CD4-positive, alpha-beta T cell treated with Interleukin-6 at 100 ng/mL for 8 hours (primary cell): ENCODE measurements around the gene BTG2.

ENCODE experiments used
- DNase-seq: peaks from one replicate; pipeline ENCODE4 v3.0.0-alpha.2; 2020; ENCODE audit warnings: mixed read lengths, low spot score

Gene BTG2

DNA sequence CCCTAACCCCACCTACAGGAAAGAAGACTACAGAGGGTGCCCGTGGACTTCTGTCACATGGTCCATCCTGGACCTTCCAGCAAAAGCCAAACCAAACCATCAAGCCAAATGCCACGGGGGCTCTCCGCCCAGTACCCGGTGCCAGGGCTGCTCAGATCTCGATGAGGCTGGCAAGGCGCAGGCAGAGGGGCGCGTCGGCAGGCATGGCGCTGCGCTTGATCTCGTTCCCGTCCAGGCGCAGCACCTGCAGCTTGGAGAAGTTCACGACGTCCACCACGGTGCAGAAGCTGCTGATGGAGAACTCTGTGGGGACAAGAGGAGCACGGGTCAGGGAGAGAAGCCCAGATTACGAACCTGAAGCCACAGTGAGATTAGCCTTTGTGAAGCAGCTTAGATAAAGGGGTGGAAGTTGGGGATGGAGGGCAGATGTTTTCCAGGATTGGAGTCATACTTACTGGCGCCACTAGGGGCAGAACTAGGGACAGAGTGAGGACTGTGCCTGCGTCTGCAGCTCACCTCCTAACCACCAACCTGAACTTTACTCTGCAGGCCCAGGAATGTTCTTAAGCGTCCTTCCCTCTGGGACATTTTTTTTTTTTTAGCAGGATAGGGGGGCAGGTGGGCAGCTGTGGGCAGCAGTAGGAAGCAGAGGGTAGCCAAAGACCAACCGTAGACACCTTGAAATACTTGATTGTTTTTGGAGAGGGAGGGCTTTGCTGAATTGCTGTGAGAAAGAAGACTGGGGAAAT lies 37.0 kb downstream of the BTG2 start:
- DNase-seq: peak; percentile 36

DNA sequence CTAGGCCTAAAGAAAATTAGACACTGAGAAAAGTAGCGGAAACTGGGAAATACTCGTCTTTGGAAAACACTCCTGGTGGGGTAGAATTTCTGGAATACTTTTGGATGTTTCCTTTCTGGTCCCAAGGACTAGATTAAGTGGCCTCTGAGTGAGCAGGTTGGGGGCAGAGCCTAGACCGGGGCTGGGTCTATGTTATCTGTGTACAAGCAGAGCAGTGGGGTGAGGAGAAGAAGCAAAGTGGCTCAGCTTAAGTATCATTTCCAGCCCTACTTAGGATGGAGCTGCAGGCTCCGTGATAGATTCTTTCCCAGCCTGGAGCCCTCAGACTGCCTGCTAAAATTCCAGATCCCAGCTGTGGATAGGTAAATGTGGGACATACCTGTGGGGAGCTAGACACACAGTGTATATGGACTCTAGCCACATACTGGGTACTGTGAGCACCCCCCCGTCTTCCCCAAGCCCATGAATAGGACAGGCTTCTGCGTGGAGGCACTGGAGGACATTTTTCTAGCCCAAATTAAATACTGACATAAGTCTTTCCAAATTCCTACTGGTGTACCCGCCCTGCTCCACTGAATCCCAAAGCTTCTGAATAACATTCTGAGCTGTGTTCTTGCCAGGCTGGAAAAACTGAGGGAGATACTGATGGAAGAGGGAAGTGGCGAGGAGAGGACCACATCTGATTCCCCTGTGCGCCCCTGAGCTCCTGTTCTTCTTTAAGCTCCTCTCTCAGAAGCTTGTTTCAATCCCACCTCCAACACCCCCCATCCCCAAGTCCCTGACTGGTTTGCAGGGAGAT lies 38.8 kb downstream of the BTG2 start:
- DNase-seq: no peak

DNA sequence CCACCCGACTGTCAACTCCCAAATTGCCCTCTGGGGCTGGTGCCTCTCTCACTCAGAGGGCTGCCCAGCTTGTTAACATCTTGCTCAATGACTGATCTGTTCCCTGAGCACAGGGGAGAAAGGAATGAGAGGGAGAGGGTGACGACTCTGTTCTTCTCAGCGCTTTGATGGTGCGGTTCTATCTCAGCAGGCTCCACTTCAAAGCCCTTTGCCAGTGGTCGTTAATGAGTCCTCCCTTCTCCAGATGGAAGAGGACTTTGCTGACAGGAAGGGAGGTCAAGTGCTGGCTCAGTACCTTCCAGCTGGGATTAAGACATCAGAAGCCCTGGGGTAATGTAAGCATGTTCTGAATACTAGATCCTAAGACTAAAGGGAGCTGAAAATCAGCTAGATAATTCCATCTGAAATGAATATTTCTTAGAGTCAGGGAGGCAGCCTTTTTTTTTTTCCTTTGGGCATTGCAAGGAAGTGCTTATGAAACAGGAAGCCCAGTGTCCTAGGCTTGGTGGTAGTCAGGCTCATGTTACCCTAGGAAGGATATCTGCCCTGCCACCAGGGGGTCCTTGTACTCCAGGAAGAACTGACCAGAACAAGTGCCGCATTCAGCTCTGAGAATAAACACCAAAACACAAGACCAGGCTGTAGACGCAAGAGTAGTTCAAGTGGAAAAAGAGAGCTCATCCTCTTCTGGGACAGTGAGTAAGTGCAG lies 40.9 kb downstream of the BTG2 start:
- DNase-seq: no peak

DNA sequence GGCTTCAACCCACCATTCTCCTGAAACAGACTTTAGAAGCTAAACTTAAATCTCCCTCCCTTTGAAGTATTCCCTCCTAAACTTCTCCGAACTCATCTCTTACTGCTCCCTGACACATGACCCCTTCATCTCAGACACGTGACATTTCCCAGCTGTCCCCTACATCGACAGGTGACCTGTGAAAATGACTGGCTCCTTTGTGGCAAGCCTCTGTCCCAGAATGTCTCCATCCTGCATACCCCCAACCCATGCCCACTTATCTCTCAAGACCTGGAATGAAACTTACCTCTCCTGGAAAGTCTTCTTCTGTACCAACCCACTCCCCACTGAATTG lies 41.4 kb downstream of the BTG2 start:
- DNase-seq: no peak

DNA sequence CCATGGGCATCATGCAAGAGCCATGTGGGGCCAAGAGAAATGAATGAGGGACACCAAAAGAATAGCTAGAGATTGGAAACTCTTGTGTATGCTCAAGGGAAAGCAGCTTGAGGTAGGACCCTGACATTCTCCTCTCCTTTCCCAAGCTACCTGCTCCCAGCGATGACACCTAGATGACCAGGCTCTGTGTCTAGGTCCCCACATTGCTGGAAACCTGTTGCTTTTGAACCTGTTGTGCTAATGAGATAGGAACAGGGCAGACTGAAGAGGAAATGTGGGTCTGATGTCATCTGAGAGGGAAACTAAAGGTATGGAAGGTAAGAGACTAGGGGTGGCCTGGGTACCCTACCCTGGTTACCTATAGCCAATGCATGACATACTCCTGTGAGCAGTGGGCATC lies 43.8 kb downstream of the BTG2 start:
- no peak for DNase-seq

DNA sequence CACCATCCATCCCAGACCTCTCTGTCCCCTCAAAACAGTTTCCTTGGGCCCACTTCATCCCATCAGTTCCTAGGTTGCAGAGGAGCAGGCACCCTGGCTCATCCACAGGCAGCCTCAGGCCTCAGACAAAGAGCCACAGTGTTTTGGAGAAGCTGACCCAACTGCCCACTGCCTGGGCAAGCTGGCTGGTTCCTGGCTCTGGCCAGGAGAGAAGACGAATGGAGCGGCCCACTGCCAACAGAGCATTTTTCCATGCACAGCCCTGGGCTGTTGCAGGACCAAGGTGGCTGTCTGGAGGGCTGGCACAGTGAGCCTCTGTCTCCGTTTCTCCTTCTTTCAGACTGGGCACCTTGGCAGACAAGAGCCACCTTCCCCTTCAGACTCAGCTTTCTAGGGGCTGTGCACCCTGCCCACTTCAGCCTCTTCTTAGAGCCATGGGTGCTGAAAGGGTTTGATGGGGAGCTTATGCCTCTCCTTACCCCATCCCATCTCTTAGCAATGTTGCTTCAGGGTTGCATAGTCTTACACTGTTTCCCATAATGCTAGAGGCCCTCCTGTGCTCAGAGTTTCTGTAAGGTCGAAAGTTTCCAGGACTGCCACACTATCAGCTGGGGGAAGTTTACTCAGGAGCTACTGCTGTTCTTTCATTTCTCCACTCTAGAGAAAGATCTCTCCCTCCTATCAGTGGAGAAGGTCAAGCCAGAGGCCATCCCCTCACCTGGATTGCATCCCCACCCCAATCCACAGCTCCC lies 44.6 kb downstream of the BTG2 start:
- no peak for DNase-seq

DNA sequence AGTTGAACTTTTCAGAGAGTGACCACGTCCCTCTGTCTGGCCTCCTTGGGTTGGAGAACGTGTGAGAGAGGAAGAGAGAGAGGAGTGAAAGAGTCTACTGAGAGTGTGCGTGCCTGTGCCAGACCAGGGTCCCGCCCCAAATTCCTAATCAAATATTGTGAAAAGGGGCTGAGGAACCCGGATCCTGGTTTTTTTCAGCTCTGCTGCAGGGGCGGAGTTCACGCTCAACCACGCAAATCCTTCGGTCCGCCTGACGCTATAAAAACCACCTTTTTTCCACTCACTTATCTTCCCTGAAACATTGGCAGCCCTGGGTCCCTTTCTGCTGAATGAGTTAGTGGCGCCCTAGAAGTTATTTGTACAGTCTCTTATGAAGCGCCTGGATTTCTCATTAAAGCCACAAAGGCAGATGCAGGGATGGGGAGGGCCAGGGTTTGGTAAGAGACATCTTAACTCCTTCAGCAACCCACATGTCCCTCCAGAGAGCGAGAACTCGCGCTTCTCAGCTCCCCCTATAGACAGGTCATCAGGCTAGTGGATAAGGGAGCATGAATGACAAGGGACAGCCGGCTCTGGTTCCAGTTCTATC lies 45.8 kb downstream of the BTG2 start, which contains the start of gene FMOD:
Gene FMOD (minus strand): TSS at position 86 of the 589 bp plus-strand sequence. CDS start 2,852 bp downstream, outside the sequence.
- peak; percentile 6 for DNase-seq

DNA sequence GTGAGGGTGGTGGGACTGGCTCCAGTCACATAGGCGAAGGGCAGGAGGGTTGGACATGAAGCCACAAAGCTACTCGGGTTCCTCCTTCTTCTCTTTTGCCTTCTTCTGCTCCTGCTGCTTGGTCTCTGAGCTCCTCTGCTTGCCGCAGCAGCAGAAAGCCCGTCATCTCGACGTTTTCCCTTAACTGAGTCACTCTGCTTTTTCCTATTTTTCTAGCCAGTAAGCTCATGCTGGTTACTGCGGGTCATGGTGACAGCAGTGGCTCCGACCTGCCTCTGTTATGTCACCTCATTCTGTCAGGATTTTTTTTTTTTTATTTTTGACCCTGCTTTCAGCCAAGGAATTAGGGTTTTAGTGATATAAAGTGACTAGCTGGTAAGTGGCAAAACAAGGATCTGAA lies 48.2 kb downstream of the BTG2 start:
- DNase-seq: no peak

DNA sequence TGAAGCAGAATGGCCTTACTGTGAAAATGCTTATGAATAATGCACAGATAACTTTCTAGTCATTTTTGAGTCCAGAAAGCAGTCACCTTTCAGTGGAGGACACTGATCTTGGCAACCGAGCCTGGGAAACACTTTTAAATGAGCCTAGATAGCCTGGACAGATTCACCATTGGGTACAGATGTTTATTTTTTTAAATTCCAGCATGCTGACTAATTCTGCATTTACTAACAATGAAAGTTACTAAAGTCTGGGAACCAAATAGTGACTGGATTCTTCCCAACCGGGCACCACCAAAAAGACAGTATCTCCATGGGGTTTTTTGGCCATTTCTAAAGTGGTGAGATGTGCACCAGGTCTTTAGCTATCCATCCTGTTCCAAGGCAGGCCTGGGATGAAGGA lies 48.9 kb downstream of the BTG2 start:
- DNase-seq: no peak

DNA sequence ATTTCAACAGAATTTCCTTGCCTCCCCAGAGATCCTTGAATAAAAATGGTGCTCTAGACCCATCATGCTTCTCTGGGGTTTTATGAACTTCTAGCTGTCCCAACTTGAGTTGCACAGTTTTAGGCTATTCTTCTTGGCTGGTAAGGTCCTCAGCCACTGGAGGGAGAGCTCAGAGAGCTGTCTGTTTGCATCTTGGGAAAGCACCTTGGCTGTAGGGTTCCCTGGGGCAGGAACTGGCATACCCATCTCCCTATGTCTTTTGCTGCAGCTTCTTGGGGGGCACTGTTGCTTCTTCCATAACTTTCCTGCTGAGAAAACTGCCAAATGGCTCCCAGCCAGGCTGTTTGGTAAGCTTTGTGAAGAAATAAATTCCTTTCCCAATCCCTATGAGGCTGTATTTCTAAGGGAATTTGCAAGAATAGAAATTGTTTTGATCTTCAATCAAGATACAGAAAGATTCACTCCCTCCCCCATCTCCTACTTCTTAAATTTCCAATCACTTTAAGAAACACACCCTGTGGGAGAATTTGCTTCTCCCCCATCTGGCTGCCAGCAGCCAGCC lies 53.8 kb downstream of the BTG2 start:
- no peak for DNase-seq
